HG03558 (cell line): ENCODE data around the gene TRAK2.
"Not testable (repeated sequence)": the region's sequence is repeated elsewhere in the genome, so short reads cannot be mapped to it uniquely, and the experiment has no call there.

ENCODE experiments used
- ATAC-seq: cut with Tn5 transposase; IDR thresholded peaks from one replicate; pipeline ENCODE4 v1.9.1; 2021; ENCODE audit warnings: moderate number of reproducible peaks; ENCODE audit not compliant: unreplicated experiment; ENCODE audit errors: extremely low read depth

The TRAK2 gene

GRCh38 chr2:201369318-201369717 is 81.9 kb downstream of the TRAK2 start:
- not testable (repeated sequence) for ATAC-seq

DNA sequence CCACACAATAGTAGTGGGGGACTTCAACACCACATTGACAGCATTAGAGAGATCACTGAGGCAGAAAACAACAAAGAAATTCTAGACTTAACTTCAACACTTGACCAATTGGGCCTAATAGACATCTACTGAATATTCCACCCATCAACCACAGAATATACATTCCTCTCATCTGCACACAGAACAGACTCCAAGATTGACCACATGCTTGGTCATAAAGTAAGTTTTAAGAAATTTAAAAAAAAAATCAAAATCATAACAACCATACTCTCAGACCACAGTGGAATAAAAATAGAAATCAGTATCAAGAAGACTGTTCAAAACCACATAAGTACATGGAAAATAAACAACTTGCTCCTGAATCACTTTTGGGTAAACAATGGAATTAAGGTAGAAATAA is 85.1 kb downstream of the TRAK2 start:
- ATAC-seq: no peak

DNA sequence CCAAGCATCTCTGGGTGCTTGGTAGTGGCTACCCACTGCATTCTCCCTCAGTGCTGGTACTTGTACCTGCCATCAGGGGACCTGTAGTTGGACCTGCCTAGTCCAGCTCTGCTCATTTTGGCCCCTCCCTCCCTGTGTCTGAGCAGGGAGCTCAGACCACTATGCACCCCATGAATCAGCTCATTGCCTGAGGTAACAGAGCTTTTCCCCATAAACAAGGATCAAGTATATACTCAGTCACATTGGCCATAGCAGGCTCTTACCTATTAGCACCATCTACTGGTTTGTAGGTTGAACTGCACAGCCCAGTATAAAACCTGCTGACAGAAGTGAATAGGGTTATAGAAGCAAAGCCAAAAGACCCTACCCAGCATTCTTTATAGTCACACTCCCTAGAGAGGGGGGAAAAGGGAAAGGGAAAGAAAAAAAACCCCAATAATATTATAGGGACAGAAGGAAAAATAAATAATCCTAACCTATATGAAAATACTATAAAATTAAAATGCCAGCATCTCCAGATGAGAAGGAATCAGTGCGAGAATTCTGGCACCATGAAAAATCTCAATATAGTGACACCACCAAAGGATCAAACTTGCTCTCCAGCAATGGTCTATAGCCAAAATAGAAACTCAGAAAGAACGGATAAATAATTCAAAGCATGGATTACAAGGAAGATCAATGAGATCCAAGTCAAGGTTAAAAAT is 87.2 kb downstream of the TRAK2 start:
- ATAC-seq: no peak

- ATAC-seq: no peak
Observed at GRCh38 chr2:201362396-201362795, 88.9 kb downstream of the TRAK2 start.

DNA sequence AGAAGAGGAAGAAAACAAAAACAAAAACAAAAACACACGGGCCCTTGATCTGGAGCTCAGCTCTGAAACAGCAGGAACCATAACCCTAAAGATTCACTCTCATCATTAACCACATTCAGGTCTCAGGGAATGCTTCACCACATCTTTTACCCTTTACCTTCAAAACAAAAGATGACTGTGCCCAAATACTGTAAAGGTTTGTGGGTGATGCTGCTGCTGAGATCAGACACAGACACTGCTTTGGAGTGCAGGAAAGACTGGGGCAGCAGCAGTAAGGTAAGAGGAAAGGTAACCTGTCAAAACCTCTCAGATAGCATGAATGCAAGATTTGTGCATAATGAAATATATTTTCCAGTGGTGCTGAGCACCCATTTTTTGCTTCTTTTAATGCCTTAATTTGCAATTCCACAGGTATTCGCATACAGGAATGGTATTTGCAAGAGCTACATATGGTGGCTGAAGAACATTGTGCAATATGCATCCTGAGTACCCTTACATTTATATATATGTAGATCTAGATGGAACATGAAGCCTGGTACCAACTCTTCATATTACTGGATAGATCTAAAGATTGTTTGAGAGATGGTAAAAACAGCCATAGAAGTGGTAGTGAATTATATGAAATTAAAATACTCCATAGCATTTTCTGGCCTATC is 90.1 kb downstream of the TRAK2 start:
- ATAC-seq: no peak

- ATAC-seq: no peak
Observed at GRCh38 chr2:201360256-201360655, 91.0 kb downstream of the TRAK2 start.

DNA sequence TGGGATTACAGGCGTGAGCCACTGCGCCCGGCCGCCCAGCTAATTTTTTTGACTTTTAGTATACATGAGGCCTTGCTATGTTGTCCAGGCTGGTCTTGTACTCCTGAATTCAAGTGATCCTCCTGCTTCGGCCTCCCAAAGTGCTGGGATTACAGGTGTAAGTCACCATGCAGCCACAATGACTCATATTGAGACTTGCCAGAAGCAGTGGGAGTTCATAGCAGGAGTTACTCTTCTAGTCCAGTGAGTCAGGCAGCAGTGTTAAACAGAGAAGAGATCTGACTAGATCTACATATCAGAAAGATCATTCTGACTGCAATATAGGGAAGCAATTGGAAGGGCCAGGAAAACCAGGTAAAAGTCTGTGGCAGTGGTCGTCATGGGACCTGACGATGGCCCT is 92.6 kb downstream of the TRAK2 start:
- ATAC-seq: no peak

GRCh38 chr2:201357221-201357620 is 94.0 kb downstream of the TRAK2 start, which contains the start of gene FLACC1:
Gene FLACC1 (minus strand): TSS chr2:201357345. CDS start chr2:201351404, 5,941 bp downstream.
- no peak for ATAC-seq

DNA sequence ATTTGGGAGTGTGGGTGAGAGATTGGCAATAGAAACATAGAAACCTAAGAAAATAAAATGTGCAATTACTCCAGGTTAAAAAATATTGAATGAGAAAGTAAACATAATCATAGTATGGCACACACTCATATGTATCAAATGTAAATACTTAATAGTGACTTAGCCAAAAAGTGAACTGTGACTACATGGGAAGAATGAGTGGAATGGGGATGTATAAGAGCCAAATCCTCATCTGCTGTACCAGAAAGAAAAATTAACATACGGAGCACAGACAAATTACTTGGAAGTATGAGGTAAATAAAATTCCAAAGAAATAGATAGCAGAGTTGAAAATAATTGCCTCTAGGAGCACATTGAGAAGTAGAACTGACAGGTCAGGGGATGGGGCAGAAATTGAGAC is 98.1 kb downstream of the TRAK2 start:
- ATAC-seq: no peak

DNA sequence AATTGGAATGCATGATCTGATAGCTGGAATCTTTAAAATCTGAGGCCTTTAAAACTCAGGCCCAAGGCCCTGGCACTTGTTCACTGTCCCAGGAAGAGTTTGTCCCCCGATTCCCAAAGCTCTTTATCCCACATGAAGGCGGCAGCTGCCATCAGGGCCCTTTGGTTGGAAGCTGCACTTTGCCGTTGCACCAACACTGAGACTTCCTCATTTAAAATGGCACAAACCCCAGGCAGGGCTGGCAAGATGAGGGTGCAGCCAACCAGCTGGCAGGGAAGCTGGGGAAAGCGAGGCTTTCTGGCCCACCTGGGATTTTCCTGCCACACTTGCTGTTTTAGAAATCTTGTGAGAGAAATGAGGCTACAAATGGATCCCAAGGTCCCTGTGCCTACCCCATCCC is 100.4 kb downstream of the TRAK2 start:
- ATAC-seq: no peak

- no peak for ATAC-seq
Observed at GRCh38 chr2:201349601-201350000, 101.7 kb downstream of the TRAK2 start.

DNA sequence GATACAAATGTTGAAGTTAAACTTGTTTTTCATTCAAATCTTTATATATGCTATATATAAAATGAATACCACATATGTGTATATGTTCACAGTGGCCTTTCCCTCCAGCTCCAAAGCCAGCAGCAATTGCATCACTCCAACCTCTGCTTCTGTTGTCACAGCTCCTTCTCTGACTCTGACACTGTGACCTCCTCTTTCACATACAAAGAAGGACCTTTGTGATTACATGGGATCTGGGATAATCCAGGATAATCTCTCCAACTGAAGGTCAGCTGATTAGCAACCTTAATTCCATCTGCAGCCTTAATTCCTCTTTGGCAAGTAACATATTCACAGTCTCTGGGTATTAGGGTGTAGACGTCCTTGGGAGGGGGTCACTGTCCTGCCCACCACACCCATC is 102.5 kb downstream of the TRAK2 start:
- no peak for ATAC-seq

- no peak for ATAC-seq
Observed at GRCh38 chr2:201347138-201347537, 104.1 kb downstream of the TRAK2 start.

DNA sequence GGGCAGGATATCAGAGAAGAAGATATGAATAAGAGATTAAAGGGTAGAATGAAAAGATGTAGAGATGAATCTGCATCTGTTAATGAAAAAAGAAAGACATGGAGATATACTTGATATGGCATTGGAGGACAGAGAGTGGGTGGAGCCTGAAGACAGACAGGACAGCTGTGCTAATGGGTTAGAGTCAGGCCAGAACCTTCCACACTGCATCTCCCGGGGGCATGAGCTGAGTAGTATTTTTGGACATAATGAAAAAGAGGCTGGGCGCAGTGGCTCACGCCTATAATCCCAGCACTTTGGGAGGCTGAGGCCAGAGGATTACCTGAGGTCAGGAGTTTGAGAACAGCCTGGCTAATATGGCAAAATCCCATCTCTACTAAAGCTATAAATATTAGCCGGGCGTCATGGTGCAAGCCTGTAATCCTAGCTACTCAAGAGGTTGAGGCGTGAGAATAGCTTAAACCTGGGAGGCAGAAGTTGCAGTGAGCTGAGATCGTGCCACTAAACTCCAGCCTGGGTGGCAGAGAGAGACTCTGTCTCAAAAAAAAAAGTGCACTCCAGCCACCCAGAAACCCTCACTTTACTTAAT is 105.5 kb downstream of the TRAK2 start:
- no peak for ATAC-seq

DNA sequence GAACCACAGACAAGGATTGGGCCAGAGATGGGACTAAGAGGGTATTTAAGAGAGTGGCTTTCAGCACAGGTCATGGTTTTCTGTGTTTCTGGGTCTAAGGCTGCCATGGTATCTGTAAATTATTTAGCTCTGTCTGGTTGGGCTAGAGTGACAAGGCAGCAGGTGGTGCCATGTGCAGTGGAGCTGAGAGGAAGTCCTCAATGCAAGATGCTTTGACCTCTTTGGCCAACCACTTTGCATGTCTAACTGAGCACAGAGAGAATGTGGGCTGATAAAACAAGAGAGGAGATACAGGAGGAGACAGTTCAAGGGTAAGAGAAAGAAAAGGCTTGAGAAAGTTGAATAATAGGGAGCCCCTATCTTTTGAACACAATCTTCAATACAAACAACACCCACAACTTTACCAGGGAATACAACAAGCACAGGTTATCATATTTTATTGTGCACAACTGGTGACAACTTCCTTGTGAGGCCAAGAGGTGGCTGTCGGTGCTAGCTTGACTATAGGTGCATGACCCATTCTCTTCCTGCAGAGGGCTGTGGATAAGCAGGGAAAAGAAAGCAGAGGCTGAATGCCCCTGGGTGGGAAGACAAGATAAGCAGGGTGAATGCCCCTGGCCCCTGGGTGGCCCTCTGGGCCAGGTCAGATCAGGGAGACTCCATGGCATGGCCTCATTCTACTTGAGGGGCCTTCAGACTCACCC is 106.4 kb downstream of the TRAK2 start:
- ATAC-seq: no peak

- ATAC-seq: no peak
Observed at GRCh38 chr2:201343559-201343958, 107.7 kb downstream of the TRAK2 start.

DNA sequence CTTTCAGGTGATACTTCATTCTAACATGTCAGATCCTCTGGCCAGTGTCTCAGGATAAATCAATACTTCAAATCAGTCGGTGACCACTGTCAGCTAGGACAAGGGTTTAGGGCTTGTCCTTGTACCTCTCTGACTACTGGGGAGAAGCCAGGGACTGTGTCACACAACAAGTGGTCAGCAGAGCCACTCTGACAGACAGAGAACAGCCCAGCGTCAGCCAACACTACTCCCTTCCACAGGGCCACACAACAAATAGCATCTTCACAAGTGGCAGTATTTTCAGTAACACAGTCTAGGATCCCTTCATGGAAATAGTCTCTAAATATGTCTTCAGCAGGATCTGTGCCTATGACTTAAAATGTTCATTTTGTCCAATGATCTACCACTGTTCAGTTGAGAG is 108.3 kb downstream of the TRAK2 start:
- no peak for ATAC-seq

GRCh38 chr2:201329409-201329808 is 121.8 kb downstream of the TRAK2 start:
- ATAC-seq: no peak

- ATAC-seq: no peak
Observed at GRCh38 chr2:201327678-201328077, 123.6 kb downstream of the TRAK2 start.
